ENCODE results near the gene PER3. TPM values are rescaled to one million over a fixed set of nuclear protein-coding genes. Genes with fewer than 3 reads are reported as not detected.
A peak's percentile ranks its signal among the peaks of the same experiment; 100 is the strongest.

The PER3 gene
- total RNA-seq, 2 donors from 2014 or later: 3.9 to 14.1 TPM

- TF ChIP-seq CTCF (IDR thresholded peaks at IDR 0.05): no peak
- Histone ChIP-seq H3K4me3 (no peak overlapping the region), H3K27me3 (no peaks in the 10 kb centered on the region), H3K9me3 (no peaks in the 10 kb centered on the region), H3K36me3 (no peaks in the 10 kb centered on the region), H3K27ac (no peak overlapping the region), H3K4me1 (no peaks in the 10 kb centered on the region), H3K9ac (ENCODE audit: low read depth in 2 of 2, low read length in 2 of 2) (no peak overlapping the region)
- intact Hi-C loops (cut with DNase I): no loop called here
- peak; percentile 22 for DNase-seq
Measured at GRCh38 chr1:7856345-7856744, 72.3 kb downstream of the PER3 start.

GRCh38 chr1:7857000-7857399 is 72.9 kb downstream of the PER3 start:
- Histone ChIP-seq H3K9ac (ENCODE audit: low read depth in 2 of 2, low read length in 2 of 2) (no peak overlapping the region), H3K4me1 (no peaks in the 10 kb centered on the region), H3K27ac (no peak overlapping the region), H3K4me3 (no peak overlapping the region), H3K9me3 (no peaks in the 10 kb centered on the region), H3K36me3 (no peaks in the 10 kb centered on the region), H3K27me3 (no peaks in the 10 kb centered on the region)
- TF ChIP-seq CTCF (IDR thresholded peaks at IDR 0.05): no peak
- intact Hi-C loops (cut with DNase I): no loop called here
- no peak for DNase-seq

- H3K9ac ChIP-seq (ENCODE audit: low read depth in 2 of 2, low read length in 2 of 2): no peak overlapping the region
- no peak overlapping the region for H3K4me3 ChIP-seq
- H3K36me3 ChIP-seq: no peaks in the 10 kb centered on the region
- intact Hi-C loops (cut with DNase I): no loop called here
- TF ChIP-seq CTCF (IDR thresholded peaks at IDR 0.05): no peak
- H3K27me3 ChIP-seq: no peaks in the 10 kb centered on the region
- H3K4me1 ChIP-seq: no peaks in the 10 kb centered on the region
- no peak overlapping the region for H3K27ac ChIP-seq
- H3K9me3 ChIP-seq: no peaks in the 10 kb centered on the region
- no peak for DNase-seq
Measured at GRCh38 chr1:7857985-7858384, 73.9 kb downstream of the PER3 start.

GRCh38 chr1:7859406-7859805 is 75.3 kb downstream of the PER3 start:
- TF ChIP-seq CTCF (IDR thresholded peaks at IDR 0.05): no peak
- no peak for DNase-seq
- Histone ChIP-seq H3K36me3 (no peaks in the 10 kb centered on the region), H3K9me3 (no peaks in the 10 kb centered on the region), H3K4me3 (no peak overlapping the region), H3K9ac (ENCODE audit: low read depth in 2 of 2, low read length in 2 of 2) (no peak overlapping the region), H3K27me3 (no peaks in the 10 kb centered on the region), H3K27ac (no peak overlapping the region), H3K4me1 (no peaks in the 10 kb centered on the region)
- intact Hi-C loops (cut with DNase I): no loop called here

GRCh38 chr1:7860130-7860529 is 76.0 kb downstream of the PER3 start:
- no peaks in the 10 kb centered on the region for H3K36me3 ChIP-seq
- intact Hi-C loops (cut with DNase I): no loop called here
- DNase-seq: no peak
- H3K27ac ChIP-seq: no peak overlapping the region
- no peaks in the 10 kb centered on the region for H3K9me3 ChIP-seq
- H3K27me3 ChIP-seq: no peaks in the 10 kb centered on the region
- no peak for TF ChIP-seq CTCF (IDR thresholded peaks at IDR 0.05)
- no peaks in the 10 kb centered on the region for H3K4me1 ChIP-seq
- H3K4me3 ChIP-seq: no peak overlapping the region
- no peak overlapping the region for H3K9ac ChIP-seq (ENCODE audit: low read depth in 2 of 2, low read length in 2 of 2)

GRCh38 chr1:7861452-7861851 is 77.4 kb downstream of the PER3 start:
- H3K4me1 ChIP-seq: no peaks in the 10 kb centered on the region
- no peak overlapping the region for H3K9ac ChIP-seq (ENCODE audit: low read depth in 2 of 2, low read length in 2 of 2)
- H3K27ac ChIP-seq: no peak overlapping the region
- H3K4me3 ChIP-seq: no peak overlapping the region
- H3K27me3 ChIP-seq: no peaks in the 10 kb centered on the region
- DNase-seq: no peak
- no peaks in the 10 kb centered on the region for H3K9me3 ChIP-seq
- intact Hi-C loops (cut with DNase I): no loop called here
- H3K36me3 ChIP-seq: no peaks in the 10 kb centered on the region
- TF ChIP-seq CTCF (IDR thresholded peaks at IDR 0.05): no peak
